ENCODE data around the gene DGKZ. TPM values are rescaled to one million over a fixed set of nuclear protein-coding genes. Genes with fewer than 3 reads are reported as not detected.

Gene DGKZ
- total RNA-seq, 3 donors from 2014 or later = 42.3 to 46.5 (median 46.2) TPM

DNA sequence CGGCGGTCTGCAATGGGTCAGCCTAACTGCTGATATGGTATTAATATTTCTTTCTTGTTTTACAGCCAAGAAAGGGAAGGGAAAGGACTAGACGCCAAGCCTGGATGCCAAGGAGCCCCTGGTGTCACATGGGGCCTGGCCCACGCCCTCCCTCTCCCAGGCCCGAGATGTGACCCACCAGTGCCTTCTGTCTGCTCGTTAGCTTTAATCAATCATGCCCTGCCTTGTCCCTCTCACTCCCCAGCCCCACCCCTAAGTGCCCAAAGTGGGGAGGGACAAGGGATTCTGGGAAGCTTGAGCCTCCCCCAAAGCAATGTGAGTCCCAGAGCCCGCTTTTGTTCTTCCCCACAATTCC, 36.1 kb downstream of the DGKZ start:
- intact Hi-C loops (cut with DNase I; ENCODE audit: low total_unique reads) = loop anchor here (2.0 to 10.0 kb wide), 2 partner anchors 73 to 151 kb away; no protein-coding TSS in a partner anchor
- Histone ChIP-seq H3K4me1 (peaks cover 0 to 5% of the 10 kb centered on the region in 2 donors), H3K36me3 (no peaks in the 10 kb centered on the region), H3K4me3 (no peak overlapping the region), H3K9me3 (no peaks in the 10 kb centered on the region), H3K27me3 (peaks cover 3 to 11% of the 10 kb centered on the region in 2 donors), H3K27ac (no peak overlapping the region)
- no peak for DNase-seq (ENCODE audit: low spot score in 2 of 2)
- TF ChIP-seq POLR2A (IDR thresholded peaks at IDR 0.05) = no peak
- TF ChIP-seq, protein P1, sequence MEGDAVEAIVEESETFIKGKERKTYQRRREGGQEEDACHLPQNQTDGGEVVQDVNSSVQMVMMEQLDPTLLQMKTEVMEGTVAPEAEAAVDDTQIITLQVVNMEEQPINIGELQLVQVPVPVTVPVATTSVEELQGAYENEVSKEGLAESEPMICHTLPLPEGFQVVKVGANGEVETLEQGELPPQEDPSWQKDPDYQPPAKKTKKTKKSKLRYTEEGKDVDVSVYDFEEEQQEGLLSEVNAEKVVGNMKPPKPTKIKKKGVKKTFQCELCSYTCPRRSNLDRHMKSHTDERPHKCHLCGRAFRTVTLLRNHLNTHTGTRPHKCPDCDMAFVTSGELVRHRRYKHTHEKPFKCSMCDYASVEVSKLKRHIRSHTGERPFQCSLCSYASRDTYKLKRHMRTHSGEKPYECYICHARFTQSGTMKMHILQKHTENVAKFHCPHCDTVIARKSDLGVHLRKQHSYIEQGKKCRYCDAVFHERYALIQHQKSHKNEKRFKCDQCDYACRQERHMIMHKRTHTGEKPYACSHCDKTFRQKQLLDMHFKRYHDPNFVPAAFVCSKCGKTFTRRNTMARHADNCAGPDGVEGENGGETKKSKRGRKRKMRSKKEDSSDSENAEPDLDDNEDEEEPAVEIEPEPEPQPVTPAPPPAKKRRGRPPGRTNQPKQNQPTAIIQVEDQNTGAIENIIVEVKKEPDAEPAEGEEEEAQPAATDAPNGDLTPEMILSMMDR (IDR thresholded peaks at IDR 0.05) = no peak
- no peak for TF ChIP-seq POLR2AphosphoS5 (IDR thresholded peaks at IDR 0.05)

GRCh38 chr11:46383974-46384701, 36.9 kb downstream of the DGKZ start:
- Histone ChIP-seq H3K9me3 (no peaks in the 10 kb centered on the region), H3K36me3 (no peaks in the 10 kb centered on the region), H3K27ac (no peak overlapping the region), H3K27me3 (peaks cover 3 to 19% of the 10 kb centered on the region in 2 donors), H3K4me1 (peaks cover under 1 to 5% of the 10 kb centered on the region in 2 donors), H3K4me3 (no peak overlapping the region)
- intact Hi-C loops (cut with DNase I; ENCODE audit: low total_unique reads) = loop anchor here (2.0 to 10.0 kb wide), 2 partner anchors 73 to 151 kb away; no protein-coding TSS in a partner anchor
- no peak for TF ChIP-seq POLR2AphosphoS5 (IDR thresholded peaks at IDR 0.05)
- TF ChIP-seq, protein P1 (IDR thresholded peaks at IDR 0.05) = no peak
- no peak for DNase-seq (ENCODE audit: low spot score in 2 of 2)

DNA sequence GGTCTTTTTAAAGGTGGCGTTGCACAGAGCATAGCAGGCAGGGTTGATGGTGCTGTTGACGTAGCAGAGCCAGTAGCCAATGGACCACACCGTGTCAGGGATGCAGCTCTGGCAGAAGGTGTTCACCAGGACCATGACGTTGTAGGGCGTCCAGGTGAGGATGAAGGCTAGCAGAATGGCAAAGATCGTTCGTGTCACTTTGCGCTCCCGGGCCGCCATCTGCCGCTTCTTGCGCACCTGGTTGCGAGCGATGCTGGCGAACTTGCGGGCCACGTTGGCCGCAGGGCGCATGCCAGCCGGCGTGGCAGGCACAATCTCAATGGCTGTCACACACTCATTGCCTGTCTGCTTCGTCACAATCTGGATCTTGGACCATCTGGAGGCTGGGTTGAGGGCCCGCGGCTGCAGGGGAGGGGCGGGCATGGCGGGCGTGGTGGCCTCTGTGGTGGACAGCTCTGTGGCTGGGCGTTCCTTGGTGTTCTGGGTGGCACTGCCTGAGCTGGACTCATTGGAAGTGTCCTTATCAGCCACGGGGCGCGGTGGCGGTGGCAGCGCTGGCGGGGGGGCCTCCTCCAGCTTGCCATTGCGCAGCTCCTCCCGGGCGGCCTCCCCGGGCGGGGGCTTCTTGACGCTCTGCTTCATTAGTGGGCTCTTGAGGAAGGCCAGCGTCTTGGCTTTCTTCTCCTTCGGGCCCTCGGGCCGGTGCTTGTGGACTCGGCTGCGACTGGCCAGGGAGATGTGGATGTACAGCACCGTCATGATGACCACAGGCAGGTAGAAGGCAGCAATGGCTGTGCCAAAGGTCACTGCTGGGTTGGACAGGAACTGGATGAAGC, 38.1 kb downstream of the DGKZ start:
- Histone ChIP-seq H3K4me1 (peaks cover 12 to 14% of the 10 kb centered on the region in 2 donors), H3K27me3 (peaks cover 12 to 31% of the 10 kb centered on the region in 2 donors), H3K36me3 (no peaks in the 10 kb centered on the region), H3K9me3 (no peaks in the 10 kb centered on the region), H3K4me3 (no peak overlapping the region), H3K27ac (no peak overlapping the region)
- no peak for DNase-seq (ENCODE audit: low spot score in 2 of 2)
- intact Hi-C loops (cut with DNase I; ENCODE audit: low total_unique reads) = loop anchor here (10.0 kb wide), 1 partner anchor 149 kb away; no protein-coding TSS in a partner anchor
- TF ChIP-seq POLR2AphosphoS5 (IDR thresholded peaks at IDR 0.05) (no peak), POLR2A (IDR thresholded peaks at IDR 0.05) (no peak)
- TF ChIP-seq, protein P1 (IDR thresholded peaks at IDR 0.05) = no peak

- H3K4me3 ChIP-seq = no peak overlapping the region
- H3K9me3 ChIP-seq = no peaks in the 10 kb centered on the region
- no peaks in the 10 kb centered on the region for H3K36me3 ChIP-seq
- H3K27me3 ChIP-seq = peaks cover 19 to 38% of the 10 kb centered on the region in 2 donors
- peaks cover 14 to 17% of the 10 kb centered on the region in 2 donors for H3K4me1 ChIP-seq
- TF ChIP-seq POLR2A (IDR thresholded peaks at IDR 0.05) (no peak), POLR2AphosphoS5 (IDR thresholded peaks at IDR 0.05) (no peak)
- DNase-seq (ENCODE audit: low spot score in 2 of 2) = no peak
- no peak overlapping the region for H3K27ac ChIP-seq
- intact Hi-C loops (cut with DNase I; ENCODE audit: low total_unique reads) = loop anchor here (10.0 kb wide), 1 partner anchor 149 kb away; no protein-coding TSS in a partner anchor
Observed at GRCh38 chr11:46386005-46386578, 38.8 kb downstream of the DGKZ start.

GRCh38 chr11:46386674-46387073, 39.4 kb downstream of the DGKZ start:
- Histone ChIP-seq H3K27me3 (peaks cover 22 to 41% of the 10 kb centered on the region in 2 donors), H3K36me3 (no peaks in the 10 kb centered on the region), H3K9me3 (no peaks in the 10 kb centered on the region), H3K27ac (no peak overlapping the region), H3K4me1 (peaks cover 20% of the 10 kb centered on the region in 2 donors), H3K4me3 (no peak overlapping the region)
- intact Hi-C loops (cut with DNase I; ENCODE audit: low total_unique reads) = loop anchor here (10.0 kb wide), 1 partner anchor 148 kb away; no protein-coding TSS in a partner anchor
- TF ChIP-seq, protein P1 (IDR thresholded peaks at IDR 0.05) = no peak
- TF ChIP-seq POLR2A (IDR thresholded peaks at IDR 0.05) (no peak), POLR2AphosphoS5 (IDR thresholded peaks at IDR 0.05) (no peak)
- DNase-seq (ENCODE audit: low spot score in 2 of 2) = no peak
